NCI-H748 (cell line): ENCODE data around the gene GPR42.
"Not testable (repeated sequence)": the region's sequence is repeated elsewhere in the genome, so short reads cannot be mapped to it uniquely, and the experiment has no call there.

Source experiments
- DNase-seq: peaks from one replicate; lab custom pipeline; 2025; ENCODE audit not compliant: unreplicated experiment; lab: John Stamatoyannopoulos, UW

GPR42 gene

GRCh38 chr19:35392742-35393715, 22.2 kb downstream of the GPR42 start:
- DNase-seq = no peak

- DNase-seq = no peak
Observed at GRCh38 chr19:35395382-35396199, 24.7 kb downstream of the GPR42 start.

- no peak for DNase-seq
Observed at GRCh38 chr19:35396240-35396885, 25.5 kb downstream of the GPR42 start.

GRCh38 chr19:35397064-35397463, 26.2 kb downstream of the GPR42 start:
- DNase-seq = peak; percentile 41

GRCh38 chr19:35398570-35398969, 27.7 kb downstream of the GPR42 start:
- DNase-seq = no peak

GRCh38 chr19:35399231-35399630, 28.4 kb downstream of the GPR42 start:
- DNase-seq = no peak

- DNase-seq = no peak
Observed at GRCh38 chr19:35399948-35400772, 29.3 kb downstream of the GPR42 start.

- DNase-seq = no peak
Observed at GRCh38 chr19:35400773-35401100, 29.9 kb downstream of the GPR42 start.

GRCh38 chr19:35401416-35401815, 30.5 kb downstream of the GPR42 start:
- DNase-seq = not testable (repeated sequence)

GRCh38 chr19:35403116-35403760, 32.4 kb downstream of the GPR42 start:
- DNase-seq = no peak

- DNase-seq = no peak
Observed at GRCh38 chr19:35404879-35405622, 34.2 kb downstream of the GPR42 start.

- no peak for DNase-seq
Observed at GRCh38 chr19:35407619-35408018, 36.8 kb downstream of the GPR42 start.

GRCh38 chr19:35408284-35409171, 37.7 kb downstream of the GPR42 start:
- DNase-seq = no peak

- no peak for DNase-seq
Observed at GRCh38 chr19:35409191-35409590, 38.3 kb downstream of the GPR42 start.

- DNase-seq = no peak
Observed at GRCh38 chr19:35410487-35410886, 39.6 kb downstream of the GPR42 start.

GRCh38 chr19:35414442-35414841, 43.6 kb downstream of the GPR42 start:
- DNase-seq = no peak

GRCh38 chr19:35416331-35416730, 45.5 kb downstream of the GPR42 start:
- no peak for DNase-seq

- DNase-seq = no peak
Observed at GRCh38 chr19:35417278-35417677, 46.4 kb downstream of the GPR42 start.
